ENCODE data around the gene MID1. TPM values are rescaled to one million over a fixed set of nuclear protein-coding genes. Genes with fewer than 3 reads are reported as not detected.

The MID1 gene
- total RNA-seq, 1 experiment from 2014 or later = 79.5 TPM

DNA sequence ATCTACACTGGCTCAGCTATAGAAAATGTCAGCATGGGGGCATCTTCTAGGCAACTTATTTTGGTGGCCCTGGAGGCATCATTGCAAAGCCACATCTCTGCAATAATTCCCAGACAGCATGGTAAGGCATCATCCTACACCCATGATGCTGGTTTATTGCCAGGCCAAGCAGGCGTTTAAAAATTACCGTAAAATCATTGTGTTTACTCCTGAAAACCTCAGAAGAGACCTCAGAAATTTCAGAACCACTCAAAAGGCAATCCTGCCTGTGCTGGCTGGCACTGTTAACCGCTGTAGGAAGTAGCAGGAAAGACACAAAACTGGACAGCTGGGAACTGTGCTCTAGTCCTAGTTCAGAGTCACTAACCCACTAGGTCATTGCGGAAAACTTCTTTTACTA lies 63.2 kb downstream of the MID1 start:
- Histone ChIP-seq H2AFZ (no peak overlapping the region), H3K79me2 (ENCODE audit: low read depth) (peaks cover 24% of the 10 kb centered on the region), H3K27ac (no peak overlapping the region), H3F3A (ENCODE audit: insufficient read depth, low read depth) (no peaks in the 10 kb centered on the region), H3K9me2 (ENCODE audit: insufficient read depth) (no peaks in the 10 kb centered on the region), H3K4me3 (no peak overlapping the region), H3K27me3 (ENCODE audit: insufficient read depth, low read depth) (no peaks in the 10 kb centered on the region), H4K20me1 (ENCODE audit: insufficient read depth) (no peaks in the 10 kb centered on the region), H3K4me2 (no peak overlapping the region), H3K36me3 (ENCODE audit: low read depth) (no peaks in the 10 kb centered on the region), H3K4me1 (replicated peaks; ENCODE audit: insufficient read depth) (no peaks in the 10 kb centered on the region), H3K9me3 (ENCODE audit: insufficient read depth, low read depth) (no peaks in the 10 kb centered on the region)
- intact Hi-C loops (cut with micrococcal nuclease; ENCODE audit: unreplicated experiment) = no loop called here
- DNase-seq = no peak
- ChIA-PET POLR2A (ENCODE audit: unreplicated experiment) (no interaction called here), CTCF (no interaction called here)
- no peak for TF ChIP-seq EZH2 (IDR thresholded peaks at IDR 0.05; ENCODE audit: low read depth)
- TF ChIP-seq, protein P1, sequence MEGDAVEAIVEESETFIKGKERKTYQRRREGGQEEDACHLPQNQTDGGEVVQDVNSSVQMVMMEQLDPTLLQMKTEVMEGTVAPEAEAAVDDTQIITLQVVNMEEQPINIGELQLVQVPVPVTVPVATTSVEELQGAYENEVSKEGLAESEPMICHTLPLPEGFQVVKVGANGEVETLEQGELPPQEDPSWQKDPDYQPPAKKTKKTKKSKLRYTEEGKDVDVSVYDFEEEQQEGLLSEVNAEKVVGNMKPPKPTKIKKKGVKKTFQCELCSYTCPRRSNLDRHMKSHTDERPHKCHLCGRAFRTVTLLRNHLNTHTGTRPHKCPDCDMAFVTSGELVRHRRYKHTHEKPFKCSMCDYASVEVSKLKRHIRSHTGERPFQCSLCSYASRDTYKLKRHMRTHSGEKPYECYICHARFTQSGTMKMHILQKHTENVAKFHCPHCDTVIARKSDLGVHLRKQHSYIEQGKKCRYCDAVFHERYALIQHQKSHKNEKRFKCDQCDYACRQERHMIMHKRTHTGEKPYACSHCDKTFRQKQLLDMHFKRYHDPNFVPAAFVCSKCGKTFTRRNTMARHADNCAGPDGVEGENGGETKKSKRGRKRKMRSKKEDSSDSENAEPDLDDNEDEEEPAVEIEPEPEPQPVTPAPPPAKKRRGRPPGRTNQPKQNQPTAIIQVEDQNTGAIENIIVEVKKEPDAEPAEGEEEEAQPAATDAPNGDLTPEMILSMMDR (conservative IDR thresholded peaks at IDR 0.05) = no peak
- no TSS peak for BruUV-seq (replicated peaks)

DNA sequence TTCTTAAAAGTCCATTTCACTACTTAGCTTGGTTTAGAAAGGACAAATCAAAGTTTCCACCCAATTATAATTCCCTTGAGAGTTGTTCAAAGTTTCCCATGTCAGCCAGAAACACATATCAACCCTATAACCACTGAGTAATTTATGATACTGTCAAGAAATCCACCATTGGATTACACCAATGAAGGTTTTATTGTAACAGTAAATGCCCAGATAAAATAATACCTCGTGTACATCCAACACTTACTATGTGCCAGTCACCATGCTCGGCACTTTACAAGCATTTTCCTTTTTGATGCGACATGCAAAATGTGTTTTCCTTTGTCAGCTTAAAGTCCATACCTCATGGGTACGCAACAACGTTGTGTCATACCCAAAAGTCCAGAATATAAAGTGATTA lies 64.0 kb downstream of the MID1 start:
- Histone ChIP-seq H3K27me3 (ENCODE audit: insufficient read depth, low read depth) (no peaks in the 10 kb centered on the region), H3K9me3 (ENCODE audit: insufficient read depth, low read depth) (no peaks in the 10 kb centered on the region), H3K9me2 (ENCODE audit: insufficient read depth) (no peaks in the 10 kb centered on the region), H4K20me1 (ENCODE audit: insufficient read depth) (no peaks in the 10 kb centered on the region), H3F3A (ENCODE audit: insufficient read depth, low read depth) (no peaks in the 10 kb centered on the region), H3K4me2 (no peak overlapping the region), H3K4me3 (no peak overlapping the region), H3K27ac (no peak overlapping the region), H3K4me1 (replicated peaks; ENCODE audit: insufficient read depth) (no peaks in the 10 kb centered on the region), H2AFZ (no peak overlapping the region), H3K36me3 (ENCODE audit: low read depth) (no peaks in the 10 kb centered on the region), H3K79me2 (ENCODE audit: low read depth) (peaks cover 24% of the 10 kb centered on the region)
- no peak for DNase-seq
- BruUV-seq (replicated peaks) = no TSS peak
- ChIA-PET POLR2A (ENCODE audit: unreplicated experiment) (no interaction called here), CTCF (no interaction called here)
- TF ChIP-seq, protein P1 (conservative IDR thresholded peaks at IDR 0.05) = no peak
- no peak for TF ChIP-seq EZH2 (IDR thresholded peaks at IDR 0.05; ENCODE audit: low read depth)
- intact Hi-C loops (cut with micrococcal nuclease; ENCODE audit: unreplicated experiment) = no loop called here

DNA sequence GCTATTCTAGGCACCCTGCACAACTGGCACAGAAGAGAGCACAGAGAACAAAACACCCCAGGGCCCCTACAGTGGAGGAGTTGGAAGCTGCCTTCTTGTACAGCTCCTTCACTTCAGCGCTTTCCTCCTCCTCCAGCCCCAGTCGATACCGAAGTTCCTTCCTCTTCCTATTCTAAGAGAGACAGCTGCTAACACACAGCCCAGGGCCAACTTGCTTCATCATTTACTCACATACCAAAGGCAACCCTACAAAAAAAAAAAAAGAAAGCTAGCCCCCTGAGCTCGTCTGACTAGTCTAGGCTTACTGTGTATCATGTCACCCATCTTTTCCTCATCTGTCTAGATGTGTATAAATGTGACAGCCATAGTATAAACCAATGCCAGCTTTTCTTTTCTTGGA lies 64.5 kb downstream of the MID1 start:
- Histone ChIP-seq H3K9me2 (ENCODE audit: insufficient read depth) (no peaks in the 10 kb centered on the region), H3K4me2 (no peak overlapping the region), H3K36me3 (ENCODE audit: low read depth) (no peaks in the 10 kb centered on the region), H2AFZ (no peak overlapping the region), H3K27ac (no peak overlapping the region), H4K20me1 (ENCODE audit: insufficient read depth) (no peaks in the 10 kb centered on the region), H3K4me1 (replicated peaks; ENCODE audit: insufficient read depth) (no peaks in the 10 kb centered on the region), H3K27me3 (ENCODE audit: insufficient read depth, low read depth) (no peaks in the 10 kb centered on the region), H3F3A (ENCODE audit: insufficient read depth, low read depth) (no peaks in the 10 kb centered on the region), H3K9me3 (ENCODE audit: insufficient read depth, low read depth) (no peaks in the 10 kb centered on the region), H3K4me3 (no peak overlapping the region), H3K79me2 (ENCODE audit: low read depth) (peaks cover 24% of the 10 kb centered on the region)
- no TSS peak for BruUV-seq (replicated peaks)
- ChIA-PET POLR2A (ENCODE audit: unreplicated experiment) (no interaction called here), CTCF (no interaction called here)
- no peak for DNase-seq
- intact Hi-C loops (cut with micrococcal nuclease; ENCODE audit: unreplicated experiment) = no loop called here
- TF ChIP-seq, protein P1 (conservative IDR thresholded peaks at IDR 0.05) = no peak
- TF ChIP-seq EZH2 (IDR thresholded peaks at IDR 0.05; ENCODE audit: low read depth) = no peak

Data from PC-9 (cell line).